Karpas-422 (cell line): Measurements from ENCODE around the gene VWA1. TPM values are rescaled to one million over a fixed set of nuclear protein-coding genes. Genes with fewer than 3 reads are reported as not detected.
"Not testable (repeated sequence)": the region's sequence is repeated elsewhere in the genome, so short reads cannot be mapped to it uniquely, and the experiment has no call there.

Experiments
- DNase-seq: peaks from one replicate; pipeline ENCODE4 v3.0.0-alpha.2; 2015
- H2AFZ ChIP-seq: fragments of 200-600 bp; sonication (generic); 2 replicates; pipeline ENCODE4 v1.6.1; 2014; ENCODE audit warnings: antibody characterized with exemption, low read length, mixed read lengths
- H3K27ac ChIP-seq: fragments of 200-600 bp; sonication (generic); 2 replicates; pipeline ENCODE4 v1.5.1; 2014; ENCODE audit warnings: mild to moderate bottlenecking, low read length, moderate library complexity
- H3K27me3 ChIP-seq: fragments of 200-600 bp; sonication (generic); 2 replicates; pipeline ENCODE4 v1.6.1; 2014; ENCODE audit warnings: low read length, mixed read lengths
- H3K36me3 ChIP-seq: fragments of 200-600 bp; sonication (generic); 2 replicates; pipeline ENCODE4 v1.6.1; 2014; ENCODE audit warnings: low read length, mixed read lengths; ENCODE audit not compliant: insufficient read depth
- H3K4me1 ChIP-seq: fragments of 200-600 bp; sonication (generic); 2 replicates; pipeline ENCODE4 v1.6.1; 2014; ENCODE audit warnings: mild to moderate bottlenecking, low read length, mixed read lengths
- H3K4me2 ChIP-seq: fragments of 200-600 bp; sonication (generic); 2 replicates; pipeline ENCODE4 v1.6.1; 2014; ENCODE audit warnings: low read length, low read depth, mild to moderate bottlenecking; ENCODE audit not compliant: poor library complexity, severe bottlenecking
- H3K4me3 ChIP-seq: fragments of 200-600 bp; sonication (generic); 2 replicates; pipeline ENCODE4 v1.5.1; 2014; ENCODE audit warnings: mild to moderate bottlenecking, antibody characterized with exemption, low read length, mixed read lengths
- H3K79me2 ChIP-seq: fragments of 200-600 bp; sonication (generic); 2 replicates; pipeline ENCODE4 v1.6.1; 2014; ENCODE audit warnings: mild to moderate bottlenecking, low read length, mixed read lengths
- H3K9ac ChIP-seq: fragments of 200-600 bp; sonication (generic); 2 replicates; pipeline ENCODE4 v1.6.0; 2014; ENCODE audit warnings: low read length
- H3K9me2 ChIP-seq: fragments of 200-600 bp; sonication (generic), shearing (Covaris generic); replicated peaks from 2 replicates; pipeline ENCODE4 v1.6.0; 2014; ENCODE audit warnings: mild to moderate bottlenecking, low read length, moderate library complexity; ENCODE audit not compliant: insufficient read depth
- H3K9me3 ChIP-seq: fragments of 300-700, 200-600 bp; sonication (generic); 2 replicates; pipeline ENCODE4 v1.6.1; 2014; ENCODE audit warnings: low read length, mixed read lengths
- H4K20me1 ChIP-seq: fragments of 200-600 bp; sonication (generic); 2 replicates; pipeline ENCODE4 v1.6.1; 2014; ENCODE audit warnings: mild to moderate bottlenecking, antibody characterized with exemption, low read length, low read depth; ENCODE audit not compliant: insufficient read depth
- total RNA-seq: library from RNA; depleted of rRNA; stranded (reverse); fragments of >200 nt; shearing (Covaris generic); gene quantifications from 2 replicates; pipeline ENCODE4 v1.2.3, GENCODE V29; 2014; ENCODE audit warnings: low replicate concordance

Gene VWA1
- total RNA-seq, 1 experiment from 2014 or later: not detected

DNA sequence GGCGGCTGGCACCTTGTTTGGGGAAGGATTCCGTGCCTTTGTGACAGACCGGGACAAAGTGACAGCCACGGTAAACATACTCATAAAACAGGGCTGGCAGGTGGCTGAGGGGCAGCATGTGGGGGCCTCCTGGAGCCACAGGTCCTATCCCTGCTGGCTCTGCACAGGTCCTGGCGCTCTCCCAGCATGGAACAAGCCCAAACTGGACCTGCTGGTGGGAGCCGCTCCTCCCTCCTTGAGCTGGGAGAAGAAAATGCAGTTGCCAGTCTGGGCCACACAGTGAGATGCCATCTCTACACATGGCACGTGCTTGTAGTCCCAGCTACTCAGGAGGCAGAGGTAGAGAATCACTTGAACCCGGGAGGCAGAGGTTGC is 16.9 kb downstream of the VWA1 start:
- H3K36me3 ChIP-seq, H3K27me3 ChIP-seq, H3K9me2 ChIP-seq, H3K9ac ChIP-seq, H3K4me2 ChIP-seq, H4K20me1 ChIP-seq, H3K79me2 ChIP-seq, H3K9me3 ChIP-seq, H3K27ac ChIP-seq, H3K4me1 ChIP-seq, H2AFZ ChIP-seq, DNase-seq, H3K4me3 ChIP-seq: not testable (repeated sequence)

GRCh38 chr1:1452882-1453281 is 17.4 kb downstream of the VWA1 start:
- H3K9me3 ChIP-seq: no peaks in the 10 kb centered on the region
- H3K9me2 ChIP-seq: no peaks in the 10 kb centered on the region
- H3K9ac ChIP-seq: no peak overlapping the region
- no peak overlapping the region for H2AFZ ChIP-seq
- DNase-seq: no peak
- H3K79me2 ChIP-seq: no peaks in the 10 kb centered on the region
- H3K4me2 ChIP-seq: no peak overlapping the region
- no peaks in the 10 kb centered on the region for H4K20me1 ChIP-seq
- no peak overlapping the region for H3K4me3 ChIP-seq
- H3K27ac ChIP-seq: no peak overlapping the region
- no peaks in the 10 kb centered on the region for H3K36me3 ChIP-seq
- no peaks in the 10 kb centered on the region for H3K4me1 ChIP-seq
- no peaks in the 10 kb centered on the region for H3K27me3 ChIP-seq

DNA sequence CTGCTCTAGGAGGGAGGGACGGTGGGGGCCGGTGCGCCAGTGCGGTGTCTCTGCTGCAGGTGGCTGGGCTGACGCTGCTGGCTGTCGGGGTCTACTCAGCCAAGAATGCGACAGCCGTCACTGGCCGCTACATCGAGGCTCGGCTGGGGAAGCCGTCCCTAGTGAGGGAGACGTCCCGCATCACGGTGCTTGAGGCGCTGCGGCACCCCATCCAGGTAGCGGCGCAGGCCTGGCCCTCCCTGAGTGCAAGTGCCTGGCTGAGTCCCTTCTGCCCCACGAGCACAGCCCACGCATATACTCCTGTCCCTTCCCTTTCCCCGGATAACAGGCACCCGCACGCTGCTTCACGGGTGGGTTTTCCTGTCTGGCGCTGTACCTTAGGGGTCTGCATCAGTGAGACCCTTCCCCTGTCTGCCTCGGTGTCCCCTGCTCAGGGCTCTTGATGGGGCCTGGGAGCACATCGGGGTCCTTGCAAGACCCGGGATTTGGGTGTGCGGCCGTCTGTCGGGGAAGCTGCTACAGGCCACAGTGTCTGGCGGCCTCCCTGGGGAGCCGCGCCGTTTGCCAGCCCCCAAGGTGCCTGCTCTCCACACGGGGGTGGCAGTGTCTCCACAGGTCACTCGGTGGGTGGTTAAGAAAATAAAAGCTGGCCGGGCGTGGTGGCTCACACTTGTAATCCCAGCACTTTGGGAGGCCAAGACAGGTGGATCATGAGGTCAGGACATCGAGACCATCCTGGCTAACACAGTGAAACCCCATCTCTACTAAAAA is 19.0 kb downstream of the VWA1 start:
- H3K36me3 ChIP-seq, H3K27ac ChIP-seq, H3K79me2 ChIP-seq, H3K9me3 ChIP-seq, H3K4me2 ChIP-seq, DNase-seq, H2AFZ ChIP-seq, H3K4me3 ChIP-seq, H3K27me3 ChIP-seq, H3K9ac ChIP-seq, H3K4me1 ChIP-seq, H4K20me1 ChIP-seq, H3K9me2 ChIP-seq: not testable (repeated sequence)

DNA sequence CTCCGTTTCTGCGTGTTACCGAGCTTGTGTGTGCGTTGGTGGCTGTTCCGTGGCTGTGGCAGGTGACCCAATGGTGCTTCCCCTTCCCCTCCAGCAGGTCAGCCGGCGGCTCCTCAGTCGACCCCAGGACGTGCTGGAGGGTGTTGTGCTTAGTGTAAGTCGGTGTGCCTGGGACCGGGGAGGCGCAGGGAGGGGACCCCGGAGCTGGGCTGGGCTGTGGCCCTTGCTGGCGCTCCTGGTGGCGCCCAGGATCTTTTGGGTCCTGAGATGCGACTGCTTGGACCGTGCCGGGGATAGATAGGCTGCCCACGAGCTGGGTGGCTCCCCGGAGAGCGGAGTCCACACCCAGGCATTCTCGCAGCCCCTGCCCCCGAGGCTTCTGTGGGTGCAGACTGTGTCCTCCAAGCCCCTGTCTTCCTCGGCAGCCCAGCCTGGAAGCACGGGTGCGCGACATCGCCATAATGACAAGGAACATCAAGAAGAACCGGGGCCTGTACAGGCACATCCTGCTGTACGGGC is 19.9 kb downstream of the VWA1 start:
- no peaks in the 10 kb centered on the region for H3K27me3 ChIP-seq
- no peaks in the 10 kb centered on the region for H3K36me3 ChIP-seq
- H3K9ac ChIP-seq: no peak overlapping the region
- H3K27ac ChIP-seq: no peak overlapping the region
- H3K9me3 ChIP-seq: no peaks in the 10 kb centered on the region
- no peaks in the 10 kb centered on the region for H3K4me1 ChIP-seq
- no peaks in the 10 kb centered on the region for H3K9me2 ChIP-seq
- no peak overlapping the region for H2AFZ ChIP-seq
- no peaks in the 10 kb centered on the region for H3K79me2 ChIP-seq
- no peak overlapping the region for H3K4me2 ChIP-seq
- H4K20me1 ChIP-seq: no peaks in the 10 kb centered on the region
- no peak for DNase-seq
- no peak overlapping the region for H3K4me3 ChIP-seq

DNA sequence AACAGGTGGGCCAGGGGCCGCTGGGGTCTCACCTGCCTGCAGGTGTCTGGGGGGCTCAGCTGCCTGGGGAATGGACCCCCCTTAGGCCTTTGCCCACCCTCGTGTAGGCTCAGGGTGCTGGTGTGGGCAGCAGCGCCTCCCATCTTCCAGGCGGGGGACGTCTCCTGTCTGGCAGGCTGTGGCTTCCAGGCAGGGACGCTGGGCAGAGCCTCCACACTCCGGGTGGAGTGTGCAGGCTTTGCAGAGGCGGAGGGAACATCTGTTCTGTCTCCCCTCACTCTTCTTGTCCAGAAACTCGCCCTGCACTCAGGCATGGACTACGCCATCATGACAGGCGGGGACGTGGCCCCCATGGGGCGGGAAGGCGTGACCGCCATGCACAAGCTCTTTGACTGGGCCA is 20.4 kb downstream of the VWA1 start:
- not testable (repeated sequence) for DNase-seq, H3K79me2 ChIP-seq, H3K4me3 ChIP-seq, H2AFZ ChIP-seq, H3K9ac ChIP-seq, H3K4me2 ChIP-seq, H4K20me1 ChIP-seq, H3K9me2 ChIP-seq, H3K9me3 ChIP-seq, H3K27me3 ChIP-seq, H3K36me3 ChIP-seq, H3K27ac ChIP-seq, H3K4me1 ChIP-seq

DNA sequence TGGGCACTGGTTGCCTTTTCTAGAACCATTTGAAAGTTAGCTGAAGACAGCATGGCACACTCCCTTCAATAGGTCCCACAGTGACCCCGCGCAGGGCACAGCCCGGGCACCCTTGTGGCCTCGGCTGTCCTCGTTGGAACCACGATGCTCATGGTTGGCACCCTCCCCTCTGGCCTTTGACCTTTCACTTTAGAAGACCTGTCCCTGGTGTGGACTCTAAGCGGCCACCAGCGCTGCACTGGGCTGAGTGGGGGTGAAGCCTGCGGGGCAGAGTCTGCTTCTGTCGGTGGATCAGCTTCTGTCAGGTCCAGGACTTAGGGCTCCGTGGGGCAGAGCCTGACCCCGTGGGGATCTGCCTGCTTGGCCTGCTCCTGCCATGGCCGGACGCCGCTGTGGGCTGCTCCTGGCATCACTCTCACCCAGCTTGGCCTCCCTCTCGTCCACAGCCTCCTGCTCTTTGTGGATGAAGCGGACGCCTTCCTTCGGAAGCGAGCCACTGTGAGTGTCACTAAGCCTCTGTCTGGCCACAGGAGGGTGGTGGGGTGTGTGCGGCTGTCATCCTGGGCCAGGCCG is 21.3 kb downstream of the VWA1 start:
- H3K4me2 ChIP-seq, H3K4me3 ChIP-seq, H4K20me1 ChIP-seq: not testable (repeated sequence)

DNA sequence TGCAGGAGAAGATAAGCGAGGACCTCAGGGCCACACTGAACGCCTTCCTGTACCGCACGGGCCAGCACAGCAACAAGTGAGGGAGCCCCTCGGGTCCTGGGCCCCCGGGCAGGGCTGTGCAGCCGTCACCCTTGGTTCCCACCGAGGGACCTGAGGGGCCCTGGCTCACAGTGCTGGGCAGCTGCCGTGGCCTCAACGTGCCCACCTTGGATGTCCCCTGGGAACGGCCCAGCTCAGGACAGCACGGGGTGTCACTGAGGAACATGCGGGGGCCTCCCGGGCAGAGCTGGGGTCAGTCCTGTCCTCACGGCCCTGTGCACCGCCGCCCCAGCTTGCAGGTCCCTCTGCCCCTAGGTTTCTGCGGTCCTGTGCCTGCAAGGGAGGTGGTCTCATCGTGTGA is 23.7 kb downstream of the VWA1 start:
- H3K9me2 ChIP-seq, H3K36me3 ChIP-seq, H3K79me2 ChIP-seq, DNase-seq, H4K20me1 ChIP-seq, H3K4me1 ChIP-seq, H3K27me3 ChIP-seq, H3K9me3 ChIP-seq, H3K9ac ChIP-seq, H2AFZ ChIP-seq, H3K4me2 ChIP-seq, H3K27ac ChIP-seq, H3K4me3 ChIP-seq: not testable (repeated sequence)

More for the DNA sequence above, 21.3 kb downstream of the VWA1 start:
- H3K27ac ChIP-seq, H3K9me3 ChIP-seq, H3K9me2 ChIP-seq, H3K36me3 ChIP-seq, DNase-seq, H3K79me2 ChIP-seq, H2AFZ ChIP-seq, H3K4me1 ChIP-seq, H3K27me3 ChIP-seq, H3K9ac ChIP-seq: not testable (repeated sequence)

DNA sequence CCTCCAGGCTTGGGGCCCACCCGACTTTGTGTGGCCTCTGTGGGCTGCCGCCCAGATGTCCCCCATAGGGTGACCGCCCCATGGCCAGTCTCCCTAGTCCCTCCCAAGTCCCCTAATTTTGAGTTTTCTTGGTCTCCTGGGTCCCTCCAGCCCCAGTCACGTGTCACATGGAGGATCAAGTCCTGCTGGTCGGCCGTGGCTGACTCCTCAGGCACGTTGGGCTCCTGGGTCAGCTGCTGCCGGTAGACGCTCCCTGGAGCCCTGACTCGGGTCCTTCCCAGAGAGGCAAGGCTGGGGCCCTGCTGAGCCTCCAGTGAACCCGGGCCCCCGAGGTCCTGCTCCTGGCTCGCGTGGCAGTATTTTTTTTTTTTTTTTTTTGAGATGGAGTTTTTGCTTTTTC is 24.2 kb downstream of the VWA1 start:
- not testable (repeated sequence) for DNase-seq, H3K27me3 ChIP-seq, H4K20me1 ChIP-seq, H2AFZ ChIP-seq, H3K9me3 ChIP-seq, H3K4me3 ChIP-seq, H3K27ac ChIP-seq, H3K9ac ChIP-seq, H3K36me3 ChIP-seq, H3K4me2 ChIP-seq, H3K79me2 ChIP-seq, H3K4me1 ChIP-seq, H3K9me2 ChIP-seq
